Activated T-helper 17 cell treated with anti-CD3 and anti-CD28 coated beads, Interleukin-2, amount 50 U/mL, for 72 hours (primary cell): ENCODE results near the gene PRKCB. TPM values are rescaled to one million over a fixed set of nuclear protein-coding genes. Genes with fewer than 3 reads are reported as not detected.

Source experiments
- ATAC-seq: fragments of 150-1000 bp; cut with Tn5 transposase; replicated peaks from 2 replicates; pipeline ENCODE4 v1.10.0; 2021; ENCODE audit warnings: mild to moderate bottlenecking, moderate library complexity
- H3K27ac Mint-ChIP-seq: one replicate; pipeline ENCODE4 v1.8.0; 2022; ENCODE audit warnings: mixed read lengths
- H3K27me3 Mint-ChIP-seq: one replicate; pipeline ENCODE4 v1.8.0; 2022; ENCODE audit warnings: mixed read lengths
- H3K36me3 Mint-ChIP-seq: one replicate; pipeline ENCODE4 v1.8.0; 2022; ENCODE audit warnings: low read depth, mild to moderate bottlenecking, mixed read lengths
- H3K4me1 Mint-ChIP-seq: one replicate; pipeline ENCODE4 v1.8.0; 2022; ENCODE audit warnings: mixed read lengths
- H3K4me3 Mint-ChIP-seq: one replicate; pipeline ENCODE4 v1.8.0; 2022; ENCODE audit warnings: mild to moderate bottlenecking, mixed read lengths
- H3K9me3 Mint-ChIP-seq: one replicate; pipeline ENCODE4 v1.8.0; 2022; ENCODE audit warnings: mixed read lengths
- total RNA-seq, 2 donors: library from RNA; stranded (reverse); gene quantifications; one replicate each; pipeline ENCODE4 v1.2.3, GENCODE V29; 2022

Gene PRKCB
- total RNA-seq, 2 donors from 2014 or later: 76.0 to 87.7 TPM

DNA sequence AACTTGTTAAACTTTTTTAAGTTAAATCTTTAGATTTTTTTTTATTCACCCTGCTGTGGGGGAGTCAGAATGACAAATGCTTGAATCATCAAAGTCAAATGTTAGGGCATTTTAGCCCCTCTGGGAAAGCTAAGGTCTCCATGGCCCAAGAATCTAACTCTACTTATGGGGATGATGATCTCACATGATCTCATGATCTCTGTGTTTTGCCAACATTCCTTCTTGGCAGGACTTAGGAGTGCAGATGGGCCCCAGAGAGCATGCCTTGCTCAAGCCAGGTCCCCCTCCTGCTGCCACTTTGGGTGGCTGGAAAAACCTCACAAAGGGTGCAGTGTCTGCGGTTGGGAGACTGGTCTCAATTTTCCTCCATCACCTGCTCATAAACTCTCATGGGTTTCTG is 108.6 kb downstream of the PRKCB start:
- no peaks in the 10 kb centered on the region for H3K27me3 Mint-ChIP-seq
- no peaks in the 10 kb centered on the region for H3K36me3 Mint-ChIP-seq
- H3K4me1 Mint-ChIP-seq: peaks cover 36% of the 10 kb centered on the region
- ATAC-seq: no peak
- H3K4me3 Mint-ChIP-seq: peak overlapping the region; percentile 1
- H3K27ac Mint-ChIP-seq: peak overlapping the region; percentile 55
- no peaks in the 10 kb centered on the region for H3K9me3 Mint-ChIP-seq

DNA sequence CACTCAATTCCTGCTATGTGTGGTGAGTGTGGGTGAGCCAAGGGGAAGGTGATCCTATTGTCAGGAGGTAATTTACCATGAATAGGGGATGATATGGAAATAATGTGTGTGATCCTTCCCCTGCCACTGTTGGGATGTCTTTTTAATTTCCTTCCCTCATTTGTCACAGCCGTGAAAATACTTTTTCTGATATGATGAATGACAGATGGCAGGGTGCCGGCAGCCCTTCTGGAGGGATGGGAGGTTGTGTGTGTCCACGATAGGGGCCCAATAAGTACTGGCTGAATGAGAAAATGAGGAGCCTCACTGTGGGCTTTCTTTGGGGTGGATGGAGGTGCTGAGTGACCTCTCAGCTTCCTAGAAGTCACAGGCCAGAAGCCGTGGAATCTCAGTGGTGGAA is 109.5 kb downstream of the PRKCB start:
- peak overlapping the region; percentile 1 for H3K4me3 Mint-ChIP-seq
- ATAC-seq: no peak
- no peaks in the 10 kb centered on the region for H3K27me3 Mint-ChIP-seq
- peaks cover 43% of the 10 kb centered on the region for H3K4me1 Mint-ChIP-seq
- H3K9me3 Mint-ChIP-seq: no peaks in the 10 kb centered on the region
- no peaks in the 10 kb centered on the region for H3K36me3 Mint-ChIP-seq
- peak overlapping the region; percentile 55 for H3K27ac Mint-ChIP-seq

DNA sequence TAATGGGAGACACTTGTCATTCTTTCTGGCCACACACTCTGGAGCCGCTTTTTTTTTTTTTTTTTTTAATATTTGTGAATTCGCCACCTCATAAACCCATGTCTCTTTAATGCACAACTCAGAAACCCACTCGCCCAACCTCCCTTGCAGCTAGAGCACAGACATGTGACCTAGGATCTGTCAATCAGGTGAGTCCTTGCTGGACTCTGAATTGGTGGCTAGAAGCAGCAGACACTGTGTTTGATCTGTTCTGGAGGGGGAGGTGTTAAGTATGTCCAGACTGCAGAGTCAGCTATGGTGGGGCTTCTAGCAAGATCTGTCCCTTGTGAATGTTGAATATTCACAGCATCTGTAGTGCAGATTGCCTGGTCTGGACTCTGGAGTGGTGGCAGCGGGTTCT is 112.1 kb downstream of the PRKCB start:
- no peak for ATAC-seq
- no peaks in the 10 kb centered on the region for H3K9me3 Mint-ChIP-seq
- no peaks in the 10 kb centered on the region for H3K27me3 Mint-ChIP-seq
- peak overlapping the region; percentile 31 for H3K4me3 Mint-ChIP-seq
- peaks cover 6% of the 10 kb centered on the region for H3K36me3 Mint-ChIP-seq
- peak overlapping the region; percentile 3 for H3K27ac Mint-ChIP-seq
- peaks cover 66% of the 10 kb centered on the region for H3K4me1 Mint-ChIP-seq

DNA sequence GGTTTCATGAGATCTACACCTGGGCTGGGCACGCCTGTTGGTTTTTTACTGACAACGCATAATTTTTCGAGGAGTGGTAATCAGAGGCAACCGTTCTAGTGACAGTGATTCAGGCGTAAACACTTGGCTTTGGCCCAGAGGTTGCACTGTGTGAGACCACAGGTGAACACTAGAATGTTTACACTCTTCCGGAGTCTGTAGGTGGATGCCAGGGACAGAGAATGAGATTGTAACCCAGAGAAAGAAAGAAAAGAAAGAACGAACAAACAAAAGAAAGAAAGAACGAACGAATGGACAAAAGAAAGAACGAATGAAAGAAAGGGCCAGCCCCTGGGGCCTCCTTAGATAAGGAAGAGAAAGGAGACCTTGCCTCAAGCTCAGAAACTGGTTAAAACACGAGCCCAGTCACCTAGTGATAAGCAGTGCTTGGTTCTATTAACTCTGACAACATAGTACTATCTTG is 113.2 kb downstream of the PRKCB start:
- peak overlapping the region; percentile 72 for H3K4me3 Mint-ChIP-seq
- peak overlapping the region; percentile 87 for H3K27ac Mint-ChIP-seq
- no peaks in the 10 kb centered on the region for H3K27me3 Mint-ChIP-seq
- H3K4me1 Mint-ChIP-seq: peaks cover 75% of the 10 kb centered on the region
- H3K9me3 Mint-ChIP-seq: no peaks in the 10 kb centered on the region
- peak; percentile 83 for ATAC-seq
- H3K36me3 Mint-ChIP-seq: peaks cover 6% of the 10 kb centered on the region

DNA sequence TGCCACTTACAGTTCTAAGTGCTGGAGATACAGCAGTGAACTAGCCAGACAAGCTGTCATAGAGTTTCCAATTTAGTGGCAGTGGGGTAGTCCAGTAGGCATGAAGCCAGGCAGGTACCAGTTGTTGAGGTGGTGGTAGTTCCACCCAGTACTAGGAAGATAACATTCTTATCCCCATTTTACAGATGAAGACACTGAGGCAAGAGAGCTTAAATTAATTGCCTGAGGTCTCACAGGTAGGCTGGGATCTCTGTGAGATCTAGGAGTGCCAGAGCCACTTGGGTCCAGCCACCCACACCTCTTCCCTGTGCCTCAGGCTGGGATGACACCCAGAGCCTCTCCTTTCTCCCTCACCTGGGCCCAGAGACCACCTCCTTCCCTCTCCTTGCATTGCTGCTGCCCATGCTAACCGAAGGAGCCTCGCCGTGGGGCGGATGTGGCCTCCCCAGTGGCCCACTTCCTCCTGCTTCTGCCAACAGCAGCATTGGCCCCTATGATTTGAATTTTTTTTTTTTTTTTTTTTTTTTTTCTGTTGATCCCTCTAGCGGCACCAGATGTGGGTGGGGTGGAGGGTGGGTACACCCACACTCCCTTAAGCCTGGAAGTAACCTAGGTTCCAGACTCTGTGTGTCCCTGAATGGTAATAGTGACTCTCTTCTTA is 114.0 kb downstream of the PRKCB start:
- peak overlapping the region; percentile 87 for H3K27ac Mint-ChIP-seq
- peaks cover 72% of the 10 kb centered on the region for H3K4me1 Mint-ChIP-seq
- H3K27me3 Mint-ChIP-seq: no peaks in the 10 kb centered on the region
- peak overlapping the region; percentile 72 for H3K4me3 Mint-ChIP-seq
- H3K36me3 Mint-ChIP-seq: peaks cover 6% of the 10 kb centered on the region
- peak; percentile 33 for ATAC-seq
- H3K9me3 Mint-ChIP-seq: no peaks in the 10 kb centered on the region

DNA sequence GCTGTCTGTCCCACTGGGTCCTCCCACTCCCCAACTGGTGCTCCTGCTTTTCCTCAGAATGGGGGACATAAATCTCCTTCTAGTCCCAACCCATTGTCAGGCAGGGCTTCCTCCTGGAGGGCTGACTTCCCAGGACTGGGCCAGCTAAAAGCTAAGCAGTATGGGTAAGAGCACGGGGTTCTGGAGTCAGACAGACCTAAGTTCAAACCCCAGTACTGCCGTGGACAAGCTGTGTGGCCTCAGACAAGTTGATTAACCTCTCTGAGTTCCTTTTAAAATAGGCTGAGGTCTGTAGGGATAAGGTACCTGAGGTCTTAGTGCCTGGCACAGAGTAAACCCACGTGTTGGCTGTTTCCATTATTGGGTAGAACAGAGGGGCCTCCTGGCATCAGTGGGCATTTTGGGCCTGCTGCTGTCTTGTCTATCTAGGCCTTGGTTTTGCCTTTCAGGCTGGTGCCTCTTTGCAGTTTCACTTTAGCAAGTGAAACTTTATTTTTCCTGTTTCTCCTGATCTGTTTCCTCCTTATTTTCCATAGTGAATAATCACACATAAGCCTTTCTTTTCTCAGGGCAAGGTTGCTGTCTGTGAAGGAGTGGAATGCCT is 114.6 kb downstream of the PRKCB start:
- peaks cover 6% of the 10 kb centered on the region for H3K36me3 Mint-ChIP-seq
- no peak for ATAC-seq
- H3K27ac Mint-ChIP-seq: peak overlapping the region; percentile 87
- no peaks in the 10 kb centered on the region for H3K27me3 Mint-ChIP-seq
- peak overlapping the region; percentile 72 for H3K4me3 Mint-ChIP-seq
- no peaks in the 10 kb centered on the region for H3K9me3 Mint-ChIP-seq
- H3K4me1 Mint-ChIP-seq: peaks cover 66% of the 10 kb centered on the region

DNA sequence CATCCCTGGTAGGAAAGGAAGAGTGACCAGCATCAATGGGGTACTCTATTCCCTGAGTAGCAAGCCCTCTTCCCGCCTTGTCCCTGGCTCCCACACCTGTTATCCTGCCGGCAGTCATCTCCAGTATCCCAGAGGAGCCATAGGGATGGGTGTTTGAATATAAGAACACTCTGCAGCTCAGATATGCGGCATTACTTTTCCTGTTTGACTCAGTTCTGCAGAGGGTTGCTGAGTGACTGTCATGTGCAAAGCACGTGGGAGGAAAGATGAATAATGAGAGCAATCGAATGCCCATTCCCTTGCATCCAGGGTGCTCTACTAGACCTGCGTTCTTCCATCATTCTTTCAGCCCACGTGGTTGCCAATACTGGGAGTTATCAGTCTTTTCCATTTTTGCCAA is 115.1 kb downstream of the PRKCB start:
- ATAC-seq: peak; percentile 67
- no peaks in the 10 kb centered on the region for H3K27me3 Mint-ChIP-seq
- peaks cover 6% of the 10 kb centered on the region for H3K36me3 Mint-ChIP-seq
- no peaks in the 10 kb centered on the region for H3K9me3 Mint-ChIP-seq
- peak overlapping the region; percentile 87 for H3K27ac Mint-ChIP-seq
- H3K4me3 Mint-ChIP-seq: peak overlapping the region; percentile 72
- peaks cover 61% of the 10 kb centered on the region for H3K4me1 Mint-ChIP-seq

DNA sequence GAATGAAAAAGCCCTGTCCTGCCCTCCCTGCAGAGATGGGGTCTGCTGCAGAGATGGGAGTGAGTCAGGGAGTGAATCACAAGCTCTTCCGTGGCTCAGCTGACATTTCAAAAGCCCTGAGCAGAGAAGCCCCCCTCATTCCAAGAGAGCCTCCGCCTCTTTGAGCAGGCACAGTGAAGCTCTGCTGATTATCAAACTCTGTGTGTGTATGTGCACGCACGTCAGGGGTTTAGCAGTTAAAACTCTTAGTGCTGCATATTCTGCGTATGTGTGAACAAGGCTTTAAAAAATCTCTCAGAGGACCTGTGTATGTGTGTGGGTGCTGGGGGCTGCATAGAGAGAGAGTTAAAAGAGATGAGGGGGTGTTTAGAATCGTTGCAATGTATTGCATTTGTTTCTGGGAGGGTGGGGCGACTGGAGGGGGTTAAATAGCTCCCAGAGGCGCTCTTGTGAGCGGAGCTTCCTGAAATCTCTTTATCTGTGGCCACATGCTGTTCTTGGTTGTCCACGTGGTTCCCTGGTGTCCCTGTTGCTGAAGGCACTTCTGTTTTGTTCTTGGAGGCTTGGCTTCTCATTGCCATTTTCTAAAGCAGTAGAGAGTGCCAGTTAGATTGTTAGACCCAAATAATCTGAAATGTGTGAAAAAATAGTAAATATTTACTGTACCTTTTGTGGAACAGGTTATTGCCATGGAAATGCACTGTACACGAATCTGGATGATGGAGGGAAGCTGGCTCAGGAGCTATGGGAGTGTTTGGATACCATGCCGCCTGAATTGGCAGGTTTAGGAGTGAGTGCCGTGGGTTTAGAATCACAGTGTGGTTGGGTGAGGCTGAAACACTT is 116.6 kb downstream of the PRKCB start:
- peak; percentile 17 for ATAC-seq
- no peaks in the 10 kb centered on the region for H3K9me3 Mint-ChIP-seq
- H3K4me3 Mint-ChIP-seq: peak overlapping the region; percentile 72
- peak overlapping the region; percentile 87 for H3K27ac Mint-ChIP-seq
- H3K4me1 Mint-ChIP-seq: peaks cover 60% of the 10 kb centered on the region
- peaks cover 6% of the 10 kb centered on the region for H3K36me3 Mint-ChIP-seq
- H3K27me3 Mint-ChIP-seq: no peaks in the 10 kb centered on the region

DNA sequence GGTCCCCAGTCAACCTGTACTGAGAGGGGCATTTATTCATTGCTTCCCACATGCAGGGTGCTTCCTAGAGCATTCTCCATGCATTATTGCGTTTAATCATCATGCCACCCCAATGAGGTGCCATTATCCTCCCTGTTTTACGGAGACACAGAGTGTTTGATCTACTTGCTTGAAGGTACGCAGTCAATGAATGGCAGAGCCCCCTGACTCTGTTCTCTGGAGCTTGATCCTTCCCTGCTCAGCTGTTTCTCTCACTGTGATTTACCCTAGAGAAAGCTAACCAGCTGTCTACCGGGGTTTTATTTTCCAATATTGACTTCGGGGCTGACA is 117.2 kb downstream of the PRKCB start:
- Mint-ChIP-seq H3K36me3 (peaks cover 6% of the 10 kb centered on the region), H3K27ac (peak overlapping the region; percentile 87), H3K4me3 (peak overlapping the region; percentile 72), H3K27me3 (no peaks in the 10 kb centered on the region), H3K9me3 (no peaks in the 10 kb centered on the region), H3K4me1 (peaks cover 59% of the 10 kb centered on the region)
- ATAC-seq: no peak

DNA sequence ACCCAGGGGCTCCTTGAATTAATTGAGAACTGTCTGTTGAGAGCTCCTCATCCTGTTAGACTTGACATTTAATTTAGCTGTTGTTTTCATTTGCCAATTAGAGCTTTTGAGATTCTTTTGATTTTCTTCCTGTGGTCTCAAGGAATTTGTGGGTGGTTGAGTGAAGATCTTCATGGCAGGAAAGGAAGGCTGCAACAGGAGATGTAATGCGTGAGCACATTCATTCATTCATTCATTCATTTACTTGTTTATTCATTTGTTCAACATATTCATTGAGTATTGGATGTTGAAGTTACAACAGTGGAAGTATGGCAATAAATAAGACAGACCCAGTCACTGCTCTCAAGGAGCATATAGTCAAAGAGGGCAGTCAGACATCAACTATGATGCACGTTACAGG is 117.7 kb downstream of the PRKCB start:
- H3K27me3 Mint-ChIP-seq: no peaks in the 10 kb centered on the region
- H3K27ac Mint-ChIP-seq: no peak overlapping the region
- H3K4me3 Mint-ChIP-seq: no peak overlapping the region
- peaks cover 57% of the 10 kb centered on the region for H3K4me1 Mint-ChIP-seq
- peaks cover 6% of the 10 kb centered on the region for H3K36me3 Mint-ChIP-seq
- H3K9me3 Mint-ChIP-seq: no peaks in the 10 kb centered on the region
- ATAC-seq: no peak

DNA sequence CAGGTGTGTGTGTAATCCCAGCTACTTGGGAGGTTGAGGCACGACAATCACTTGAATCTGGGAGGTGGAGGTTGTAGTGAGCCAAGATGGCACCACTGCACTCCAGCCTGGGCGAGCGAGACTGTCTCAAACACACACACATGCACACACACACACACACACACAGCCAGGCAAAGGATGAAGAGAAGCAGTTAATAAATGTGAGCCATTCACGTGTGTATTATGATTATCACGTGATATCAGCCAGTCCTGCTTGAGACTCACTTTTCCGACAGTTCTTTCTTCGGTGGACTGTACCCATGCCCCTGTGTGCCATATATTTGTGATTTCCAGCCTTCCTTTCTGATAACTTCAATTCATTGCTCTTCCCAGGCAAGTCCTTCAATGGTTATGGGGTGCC is 119.3 kb downstream of the PRKCB start:
- no peak for ATAC-seq
- Mint-ChIP-seq H3K4me3 (no peak overlapping the region), H3K4me1 (peaks cover 58% of the 10 kb centered on the region), H3K27me3 (no peaks in the 10 kb centered on the region), H3K36me3 (peaks cover 6% of the 10 kb centered on the region), H3K27ac (no peak overlapping the region), H3K9me3 (no peaks in the 10 kb centered on the region)

DNA sequence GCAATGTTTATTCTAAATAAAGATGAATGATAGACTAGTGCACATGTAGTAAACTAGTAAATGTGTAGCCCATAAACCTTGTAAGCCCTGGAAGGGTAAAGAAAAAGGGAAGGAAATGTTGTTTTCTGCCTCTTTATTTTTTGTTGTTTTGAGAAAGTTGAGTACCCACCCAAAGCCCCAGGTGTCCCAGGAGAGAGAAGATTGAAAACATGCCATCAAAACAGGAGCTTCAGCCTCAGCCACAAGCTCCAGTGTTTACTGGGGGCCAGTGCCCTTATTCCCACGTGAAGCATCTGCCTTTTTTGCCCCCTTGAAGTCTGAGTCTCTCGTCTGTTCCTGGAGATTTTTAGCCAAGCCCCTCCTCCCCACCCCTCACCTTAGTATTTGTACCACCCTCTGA is 121.5 kb downstream of the PRKCB start:
- no peak for ATAC-seq
- Mint-ChIP-seq H3K36me3 (no peaks in the 10 kb centered on the region), H3K9me3 (no peaks in the 10 kb centered on the region), H3K4me3 (peak overlapping the region; percentile 9), H3K27me3 (no peaks in the 10 kb centered on the region), H3K4me1 (peaks cover 61% of the 10 kb centered on the region), H3K27ac (peak overlapping the region; percentile 47)

DNA sequence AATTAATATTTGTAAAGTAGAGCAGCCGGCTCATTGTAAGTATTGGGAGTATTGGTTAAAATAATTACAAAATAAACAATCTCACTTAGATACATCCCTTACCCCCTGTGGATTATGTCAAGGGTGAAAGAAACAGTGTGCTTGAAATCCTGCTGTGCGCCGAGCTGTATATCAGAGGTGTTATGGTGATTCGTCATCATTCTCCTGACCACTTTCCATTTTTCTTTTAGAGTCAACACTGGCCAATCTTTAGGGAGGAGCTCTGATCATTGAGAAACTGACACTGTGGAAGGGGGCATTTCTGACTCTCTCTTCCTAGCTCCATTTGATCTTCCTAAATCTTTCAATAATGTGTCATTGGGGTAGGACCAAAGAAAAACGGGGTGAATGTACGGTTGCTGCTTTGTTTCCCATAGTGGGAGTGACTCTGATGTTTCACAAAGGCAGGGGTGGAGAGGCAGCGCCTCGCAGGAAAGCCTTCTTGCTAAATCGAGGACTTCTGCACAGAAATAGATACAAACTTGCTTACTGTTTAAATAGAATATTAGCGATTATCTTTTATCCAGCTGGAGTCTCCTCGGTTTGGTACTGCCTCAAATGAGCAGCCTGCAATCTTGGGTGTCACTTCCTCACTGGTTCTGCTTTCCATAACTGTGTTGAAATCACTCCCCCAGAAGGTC is 123.4 kb downstream of the PRKCB start:
- ATAC-seq: peak; percentile 44
- H3K36me3 Mint-ChIP-seq: peaks cover 13% of the 10 kb centered on the region
- peak overlapping the region; percentile 53 for H3K27ac Mint-ChIP-seq
- peak overlapping the region; percentile 82 for H3K4me3 Mint-ChIP-seq
- no peaks in the 10 kb centered on the region for H3K9me3 Mint-ChIP-seq
- peaks cover 60% of the 10 kb centered on the region for H3K4me1 Mint-ChIP-seq
- H3K27me3 Mint-ChIP-seq: no peaks in the 10 kb centered on the region

DNA sequence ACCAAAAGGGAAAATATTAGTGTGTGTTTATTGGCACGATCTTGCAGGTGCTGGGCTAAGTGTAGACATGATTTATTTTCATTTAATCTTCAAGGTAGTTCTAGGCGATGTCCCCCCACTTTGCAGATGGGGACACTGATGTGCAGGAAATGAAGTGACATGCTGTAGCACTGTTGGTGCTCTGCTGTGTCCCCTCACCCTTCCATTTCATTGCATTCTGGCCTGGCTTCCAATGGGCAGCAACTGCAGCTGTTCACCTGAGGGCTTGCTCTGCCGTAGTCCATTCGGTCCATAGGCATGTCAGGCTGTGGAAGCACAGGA is 123.9 kb downstream of the PRKCB start:
- H3K36me3 Mint-ChIP-seq: peaks cover 15% of the 10 kb centered on the region
- H3K4me1 Mint-ChIP-seq: peaks cover 60% of the 10 kb centered on the region
- H3K27me3 Mint-ChIP-seq: no peaks in the 10 kb centered on the region
- peak overlapping the region; percentile 82 for H3K4me3 Mint-ChIP-seq
- peak overlapping the region; percentile 53 for H3K27ac Mint-ChIP-seq
- no peak for ATAC-seq
- no peaks in the 10 kb centered on the region for H3K9me3 Mint-ChIP-seq
